Measurements from ENCODE around the gene MYO16.

- TF ChIP-seq CTCF (IDR thresholded peaks at IDR 0.05; ENCODE audit: insufficient read depth, low read length, poor library complexity, severe bottlenecking), result no peak
- no peak for TF ChIP-seq EZH2phosphoT487 (conservative IDR thresholded peaks at IDR 0.05; ENCODE audit: low read length)
Measured at GRCh38 chr13:109152311-109152820, 523.0 kb downstream of the MYO16 start.
